Esophagus squamous epithelium (tissue), 4 donors: Measurements from ENCODE around the gene CMTR2.

Experiments used
- CTCF ChIP-seq, 6 experiments: fragments of 450-650 bp in 4 of 6; fragments of 200-600 bp in 2 of 6; sonication (generic) in 2 of 6; IDR thresholded peaks; one replicate each; pipeline ENCODE4 v1.5.1; 2016 to 2019; ENCODE audit warnings: antibody characterized with exemption in 6 of 6, mild to moderate bottlenecking in 4 of 6, moderate library complexity in 4 of 6
- POLR2A ChIP-seq, 4 donors: fragments of 450-650 bp; IDR thresholded peaks; one replicate each; pipeline ENCODE4 v1.6.1; 2017; ENCODE audit warnings: antibody characterized with exemption in 4 of 4, mild to moderate bottlenecking in 4 of 4, moderate library complexity in 3 of 4

GRCh38 chr16:71249399-71249798, 39.8 kb downstream of the CMTR2 start:
- TF ChIP-seq CTCF (IDR thresholded peaks at IDR 0.05) (no peak), POLR2A (IDR thresholded peaks at IDR 0.05) (no peak)
